GM19193 (cell line): ENCODE results near the gene PECR.

Source experiments
- POLR2A ChIP-seq: IDR thresholded peaks from 4 replicates; pipeline ENCODE4 v1.6.1; 2011; ENCODE audit not compliant: insufficient read depth, insufficient read length; ENCODE audit errors: extremely low read depth

The PECR gene

GRCh38 chr2:216109962-216110614 is 28.5 kb upstream of the PECR start:
- no peak for TF ChIP-seq POLR2A

DNA sequence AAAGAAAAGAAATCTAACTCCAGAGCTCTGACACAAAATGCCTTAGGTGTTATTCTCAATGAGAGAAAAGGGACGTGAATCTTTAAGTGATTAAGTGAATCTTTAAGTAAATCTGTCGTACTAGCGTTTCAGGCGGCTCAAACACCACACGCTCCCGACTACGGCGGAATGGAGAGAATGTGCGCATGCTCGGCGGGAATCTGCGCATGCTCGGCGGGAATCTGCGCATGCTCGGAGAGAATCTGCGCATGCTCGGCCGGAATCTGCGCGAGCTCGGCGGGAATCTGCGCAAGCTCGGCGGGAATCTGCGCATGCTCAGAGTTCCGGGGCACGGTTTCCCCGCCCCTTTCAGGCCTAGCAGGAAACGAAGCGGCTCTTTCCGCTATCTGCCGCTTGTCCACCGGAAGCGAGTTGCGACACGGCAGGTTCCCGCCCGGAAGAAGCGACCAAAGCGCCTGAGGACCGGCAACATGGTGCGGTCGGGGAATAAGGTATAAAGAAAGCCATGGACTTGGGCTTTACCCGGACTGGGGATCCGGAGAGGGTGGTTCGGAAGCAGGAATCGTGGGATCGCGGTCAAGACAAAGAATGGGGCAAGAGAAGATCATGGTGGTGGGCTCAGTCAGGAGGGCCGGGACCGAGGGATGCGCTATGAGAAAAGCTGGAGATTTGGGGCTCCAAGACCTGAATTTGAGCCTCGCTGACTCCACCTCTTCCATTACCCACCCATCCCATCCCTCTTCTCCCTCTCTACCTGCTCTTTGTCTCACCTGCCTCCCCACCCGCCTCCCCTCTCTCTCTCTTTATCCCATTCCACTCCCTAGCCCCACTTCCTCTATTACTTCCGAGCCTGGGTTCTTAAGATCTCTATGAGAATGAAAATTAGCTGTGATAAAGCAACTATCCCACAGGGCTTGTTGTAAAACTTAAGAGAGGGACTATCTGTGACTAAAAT is 27.6 kb upstream of the PECR start, which contains the start of gene XRCC5:
Gene XRCC5 (plus strand): TSS at position 382 of the 955 bp plus-strand sequence. CDS start 89 bp downstream, at position 471.
- TF ChIP-seq POLR2A: peak; percentile 90

- peak; percentile 16 for TF ChIP-seq POLR2A
These were observed 26.8 kb upstream of the PECR start for GRCh38 chr2:216108310-216108966.

GRCh38 chr2:216107760-216108159 is 26.2 kb upstream of the PECR start:
- no peak for TF ChIP-seq POLR2A

DNA sequence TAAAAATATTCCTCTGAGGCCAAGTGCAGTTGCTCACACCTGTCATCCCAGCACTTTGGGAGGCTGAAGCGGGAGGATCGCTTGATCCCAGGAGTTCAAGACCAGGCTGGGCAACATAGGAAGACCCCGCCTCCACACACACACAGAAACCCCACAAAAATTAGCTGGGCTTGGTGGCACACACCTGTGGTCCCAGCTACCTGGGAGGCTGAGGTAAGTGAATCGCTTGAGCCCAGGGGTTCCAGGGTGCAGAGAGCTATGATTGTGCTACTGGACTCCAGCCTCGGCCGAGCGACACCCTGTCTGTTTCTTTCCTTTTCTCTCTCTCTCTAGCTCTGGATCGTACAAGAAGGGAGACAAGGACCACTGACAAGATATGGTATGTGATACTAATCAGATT is 25.7 kb upstream of the PECR start:
- no peak for TF ChIP-seq POLR2A

DNA sequence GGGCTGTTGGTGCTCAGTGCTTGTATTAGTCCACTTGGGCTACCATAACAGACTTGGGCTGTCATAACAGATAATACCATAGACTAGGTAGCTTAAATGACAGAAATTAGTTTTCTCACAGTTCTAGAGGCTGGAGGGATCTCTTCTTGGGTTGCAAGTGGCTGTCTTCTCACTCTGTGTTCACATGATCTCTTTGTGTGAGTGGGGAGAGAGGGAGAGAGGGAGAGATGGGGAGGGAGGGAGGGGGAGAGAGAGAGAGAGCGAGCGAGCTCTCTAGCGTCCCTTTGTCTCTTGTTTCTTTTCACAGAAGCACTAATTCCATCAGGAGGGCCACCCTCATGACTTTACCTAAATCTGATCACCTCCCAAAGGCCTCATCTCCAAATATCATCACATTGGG is 23.1 kb upstream of the PECR start:
- TF ChIP-seq POLR2A: no peak

GRCh38 chr2:216103213-216103612 is 21.6 kb upstream of the PECR start:
- no peak for TF ChIP-seq POLR2A

GRCh38 chr2:216101109-216101508 is 19.5 kb upstream of the PECR start:
- TF ChIP-seq POLR2A: no peak

- no peak for TF ChIP-seq POLR2A
These were observed 17.1 kb upstream of the PECR start for GRCh38 chr2:216098421-216099334.

GRCh38 chr2:216094701-216095100 is 13.1 kb upstream of the PECR start:
- no peak for TF ChIP-seq POLR2A

GRCh38 chr2:216092646-216093045 is 11.0 kb upstream of the PECR start:
- no peak for TF ChIP-seq POLR2A

DNA sequence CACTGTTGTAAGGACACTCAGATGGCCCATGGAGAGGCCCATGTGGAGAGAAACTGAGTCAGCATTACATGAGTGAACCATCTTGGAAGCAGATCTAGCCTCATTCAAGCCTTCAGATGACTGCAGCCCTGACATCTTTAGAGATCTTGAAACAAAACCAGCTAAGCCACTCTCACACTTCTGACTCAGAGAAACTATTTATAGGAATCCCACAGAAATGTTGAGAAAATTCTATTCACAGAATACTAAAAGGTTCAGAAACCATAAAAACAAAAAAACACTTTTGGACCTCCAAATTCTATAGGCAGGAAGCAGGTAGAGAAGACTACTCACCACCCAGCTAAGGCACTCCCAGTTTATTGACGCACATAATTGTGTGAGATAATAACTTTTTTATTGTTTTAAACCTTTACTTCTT is 8.8 kb upstream of the PECR start:
- no peak for TF ChIP-seq POLR2A

GRCh38 chr2:216086207-216086893 is 4.7 kb upstream of the PECR start:
- TF ChIP-seq POLR2A: no peak

DNA sequence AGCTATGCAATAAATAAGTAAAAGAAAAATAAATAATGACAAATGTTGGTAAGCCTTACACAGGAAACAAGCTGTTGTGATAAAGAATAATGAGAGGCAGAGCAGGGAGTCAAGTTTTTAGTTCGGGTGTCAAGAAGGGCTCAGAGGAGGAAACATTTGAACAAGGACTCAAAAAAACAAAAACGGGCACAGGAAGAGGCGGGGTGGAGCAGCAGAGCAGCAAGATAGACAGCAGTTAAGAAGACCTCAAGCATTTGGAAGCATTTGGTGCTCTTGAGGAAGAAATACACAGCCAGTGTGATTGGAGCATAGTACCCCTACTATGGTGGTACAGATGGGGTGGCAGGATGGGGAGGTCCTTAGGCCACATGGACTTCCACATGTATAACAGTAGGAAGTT is 2.9 kb upstream of the PECR start:
- TF ChIP-seq POLR2A: no peak
